NCI-H1930 (cell line): ENCODE data around the gene RALY.

ENCODE experiments used
- DNase-seq, 2 experiments: peaks; one replicate each; lab custom pipeline; 2025; lab: John Stamatoyannopoulos, UW

The RALY gene

DNA sequence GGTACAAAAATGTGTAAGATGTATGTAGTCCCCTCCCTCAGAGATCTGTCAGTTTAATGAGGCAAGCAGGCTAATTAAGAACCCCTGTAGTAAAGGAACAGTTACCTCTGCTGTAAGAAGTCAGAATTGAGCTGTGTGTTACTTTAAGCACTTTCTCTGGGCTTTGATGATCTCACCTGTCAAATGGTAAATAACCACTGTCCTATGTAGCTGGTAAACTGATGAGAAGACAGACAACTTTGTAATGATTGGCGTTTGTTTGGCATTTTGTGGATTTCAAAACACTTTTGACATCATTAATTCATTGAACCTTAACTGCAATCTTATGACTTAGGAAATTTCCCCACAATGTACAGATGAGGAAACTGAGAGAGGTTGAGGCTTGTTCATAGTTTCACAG, 55.7 kb downstream of the RALY start:
- no peak for DNase-seq

DNA sequence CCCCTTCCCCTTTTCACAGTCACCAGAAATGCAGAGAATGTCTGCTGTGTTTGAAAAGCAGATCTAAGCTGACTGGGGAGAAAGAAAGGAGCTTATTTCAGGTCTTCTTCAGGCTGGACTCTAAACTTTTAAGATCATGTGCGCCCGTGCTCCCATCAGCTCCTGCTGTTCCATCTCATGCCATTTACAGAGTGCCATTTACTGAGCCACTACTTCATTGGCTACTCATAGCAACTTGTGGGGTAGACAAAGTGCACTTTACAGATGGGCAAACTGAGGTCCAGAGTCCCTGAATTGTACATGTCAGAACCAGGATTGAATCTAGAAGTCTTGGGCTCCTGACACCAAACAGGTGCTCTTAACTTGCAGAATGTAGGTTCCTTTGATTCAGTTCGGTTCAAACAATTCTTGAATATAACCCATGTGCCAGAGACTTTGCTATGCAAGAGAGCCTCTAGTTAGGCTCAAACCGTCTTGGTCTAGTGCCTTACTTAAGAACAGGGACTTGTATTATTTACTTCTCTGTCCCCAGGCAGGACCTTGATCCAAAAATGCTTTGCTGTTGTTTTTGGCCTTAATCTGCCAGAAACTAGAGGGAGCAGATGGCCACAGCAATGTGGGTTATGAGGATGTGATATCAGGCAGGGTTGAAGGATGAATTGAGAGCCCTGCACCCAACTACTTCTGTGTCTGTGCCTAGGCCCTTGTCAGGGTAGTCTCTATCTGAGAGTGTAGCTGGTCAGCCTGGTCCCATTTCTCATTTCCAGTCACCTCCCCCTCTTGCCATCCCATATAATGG, 56.4 kb downstream of the RALY start:
- no peak for DNase-seq

DNA sequence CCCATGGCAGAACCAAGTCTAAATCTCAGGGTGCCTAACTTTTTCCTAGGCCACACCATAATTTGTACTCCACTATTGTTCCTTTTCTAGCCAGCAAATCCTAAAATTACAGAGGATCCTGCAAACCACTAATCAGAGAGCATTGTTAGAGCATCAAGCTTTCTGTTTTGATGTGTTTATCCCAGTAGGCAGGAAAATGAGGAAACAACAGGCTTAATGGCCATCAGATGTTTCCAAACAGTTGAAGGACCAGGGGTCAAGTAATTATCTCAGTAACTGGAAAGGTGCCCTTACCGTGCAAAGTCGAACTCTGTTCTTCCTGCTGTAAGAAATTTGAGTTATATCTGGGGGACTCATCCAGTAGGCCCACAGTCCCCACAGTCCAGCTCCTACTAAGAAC, 58.7 kb downstream of the RALY start:
- no peak for DNase-seq

DNA sequence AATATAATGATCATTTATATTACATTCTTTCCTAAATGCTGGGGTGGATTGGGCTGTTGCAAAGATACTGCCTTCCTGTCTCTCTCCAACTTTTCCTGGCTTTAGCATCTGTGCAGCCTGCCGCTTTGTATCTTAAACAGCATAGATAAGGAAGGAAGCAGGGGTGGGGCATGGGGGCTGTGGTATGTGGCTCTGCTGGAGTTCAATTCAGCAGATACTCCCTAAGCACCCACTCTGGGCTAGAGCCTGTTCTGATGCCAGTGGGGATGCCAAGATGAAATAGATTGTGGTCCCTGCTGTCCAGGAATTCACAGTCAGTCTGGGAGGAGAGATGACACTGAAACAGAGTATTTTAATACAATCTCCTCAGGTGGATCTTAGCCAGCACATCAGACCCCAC, 61.6 kb downstream of the RALY start:
- DNase-seq: no peak

DNA sequence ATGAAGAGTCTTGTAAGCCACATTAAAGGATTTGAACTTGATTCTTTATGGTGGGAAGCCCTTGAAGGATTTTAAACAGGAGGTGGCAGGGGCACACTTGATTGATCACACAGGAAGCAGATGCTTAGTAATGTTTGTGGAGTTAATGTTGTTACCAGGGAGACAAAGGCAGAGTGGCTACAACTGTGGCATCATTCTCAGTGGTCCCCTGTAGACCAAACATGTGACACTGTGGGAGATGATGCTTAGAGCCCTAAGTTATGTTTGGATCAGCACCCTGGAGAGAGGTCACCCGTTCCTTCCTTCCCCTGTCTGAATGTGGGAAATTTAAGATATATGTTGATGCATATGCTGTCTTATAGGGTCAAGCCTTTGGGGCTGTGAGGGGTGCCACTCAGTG, 65.1 kb downstream of the RALY start:
- no peak for DNase-seq

DNA sequence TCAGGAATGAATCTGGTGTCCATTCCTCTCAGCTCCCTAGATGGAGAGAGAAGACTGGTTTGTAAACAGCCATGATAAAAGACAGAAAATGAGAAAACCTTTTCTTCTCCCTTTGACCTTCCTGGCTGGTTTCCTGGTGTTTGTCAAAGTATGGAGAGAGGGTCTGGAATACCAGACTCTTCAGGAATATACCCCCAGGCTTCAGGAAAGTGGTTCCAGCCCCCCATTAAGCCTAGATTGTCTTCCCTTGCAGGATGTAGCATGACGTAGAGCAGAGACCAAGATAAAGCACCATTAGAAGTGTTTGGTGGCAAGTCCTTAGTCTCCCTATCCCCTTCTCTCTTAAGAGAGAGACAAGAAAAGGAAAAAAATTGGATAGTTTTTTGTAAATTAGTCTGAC, 67.3 kb downstream of the RALY start:
- DNase-seq: no peak

DNA sequence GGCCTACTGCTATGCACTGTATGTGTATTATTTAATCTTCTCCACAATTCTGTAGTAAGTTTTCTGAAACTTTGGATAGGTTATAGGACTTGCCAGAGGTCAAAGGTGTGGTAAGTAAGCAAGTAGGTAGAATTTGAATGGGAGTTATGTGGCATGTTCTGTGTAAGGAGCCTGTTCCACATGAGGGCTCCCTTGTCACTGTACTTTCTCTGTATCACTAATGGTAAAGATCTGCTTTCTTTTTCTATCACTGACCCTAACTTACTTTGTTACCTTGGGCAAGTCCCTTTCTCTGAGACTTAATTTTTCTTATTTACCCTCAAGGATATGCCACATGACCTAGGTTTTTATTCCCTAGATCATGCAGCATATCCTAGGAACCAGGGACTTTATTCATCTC, 68.0 kb downstream of the RALY start:
- DNase-seq: no peak

DNA sequence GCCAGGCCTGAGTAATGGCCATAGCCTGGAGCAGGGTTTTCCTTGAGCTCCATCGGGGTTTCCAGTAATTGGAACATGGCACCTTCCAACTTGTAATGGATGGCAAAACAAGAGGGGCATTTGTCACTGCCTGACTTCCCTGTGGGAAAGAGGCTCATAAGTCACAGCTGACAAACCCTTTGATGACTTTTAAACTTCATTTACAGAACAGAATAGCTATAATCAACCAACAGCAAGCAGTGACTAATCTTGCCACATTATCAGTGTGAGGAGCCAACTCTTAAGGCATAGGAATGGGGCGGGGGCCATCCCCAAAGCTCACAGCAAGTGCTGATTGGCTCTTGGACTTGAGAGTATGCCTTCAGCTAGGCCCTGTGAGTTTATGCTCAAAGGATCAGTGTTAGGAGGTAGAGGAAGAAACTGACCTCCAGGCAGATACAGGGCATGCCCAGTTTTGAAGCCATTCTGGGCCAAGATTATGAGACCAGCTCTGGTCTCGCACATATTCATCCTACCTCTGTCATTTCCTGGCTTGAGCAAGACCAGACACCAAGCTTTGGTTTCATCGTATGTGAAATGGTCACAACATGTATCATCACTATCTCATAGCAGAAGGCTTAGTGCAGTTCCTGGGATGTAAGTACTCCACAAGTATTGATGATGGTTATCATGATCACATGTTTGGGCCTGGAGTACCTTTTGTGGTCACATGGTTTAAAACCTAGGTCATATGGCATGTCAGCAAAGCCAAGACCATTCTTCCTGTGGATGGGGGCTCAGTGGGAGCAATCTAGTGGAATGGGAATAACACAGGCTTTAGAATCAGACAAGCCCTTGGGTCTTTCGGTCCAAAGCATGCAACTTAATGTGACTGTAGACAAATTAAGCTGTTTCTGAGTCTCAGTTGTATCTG, 69.1 kb downstream of the RALY start:
- DNase-seq: no peak

DNA sequence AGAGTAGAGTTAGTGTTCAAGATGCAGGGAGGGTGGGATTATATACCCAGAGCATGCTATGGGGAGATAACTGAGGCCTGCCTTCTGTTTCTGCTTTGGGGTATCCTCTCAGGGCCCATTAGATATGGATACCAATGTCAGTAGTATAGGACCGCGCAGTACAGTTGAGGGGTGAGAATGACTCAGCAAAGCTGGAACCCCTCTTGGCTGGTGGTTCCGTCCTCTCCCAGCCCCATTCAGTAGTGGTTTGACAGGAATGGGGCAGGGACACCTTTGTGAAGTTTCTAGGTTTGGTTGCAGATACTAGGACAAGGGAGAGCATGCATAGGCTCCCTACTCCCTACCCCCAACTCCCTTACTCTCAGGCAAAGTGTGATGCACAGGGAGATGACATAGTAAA, 70.6 kb downstream of the RALY start:
- DNase-seq: no peak

DNA sequence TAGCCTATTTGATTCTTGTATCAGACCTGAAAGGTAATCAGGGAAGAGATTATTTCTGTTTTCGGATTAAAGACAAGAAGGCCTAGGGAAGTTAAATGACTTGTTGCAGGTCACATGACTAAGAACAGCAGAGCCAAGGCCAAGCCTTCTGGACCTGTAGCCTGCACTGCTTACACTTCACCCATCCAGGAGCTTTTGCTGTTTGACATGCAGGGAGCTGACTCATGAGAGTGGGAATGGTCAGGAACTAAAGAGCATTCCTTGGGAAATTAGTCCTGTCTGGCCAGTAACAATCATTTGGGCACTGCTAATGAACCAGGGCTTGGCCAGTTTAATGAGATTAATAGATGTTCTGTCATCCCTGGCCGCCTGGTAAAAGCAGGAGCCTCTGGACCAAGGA, 71.5 kb downstream of the RALY start:
- no peak for DNase-seq

DNA sequence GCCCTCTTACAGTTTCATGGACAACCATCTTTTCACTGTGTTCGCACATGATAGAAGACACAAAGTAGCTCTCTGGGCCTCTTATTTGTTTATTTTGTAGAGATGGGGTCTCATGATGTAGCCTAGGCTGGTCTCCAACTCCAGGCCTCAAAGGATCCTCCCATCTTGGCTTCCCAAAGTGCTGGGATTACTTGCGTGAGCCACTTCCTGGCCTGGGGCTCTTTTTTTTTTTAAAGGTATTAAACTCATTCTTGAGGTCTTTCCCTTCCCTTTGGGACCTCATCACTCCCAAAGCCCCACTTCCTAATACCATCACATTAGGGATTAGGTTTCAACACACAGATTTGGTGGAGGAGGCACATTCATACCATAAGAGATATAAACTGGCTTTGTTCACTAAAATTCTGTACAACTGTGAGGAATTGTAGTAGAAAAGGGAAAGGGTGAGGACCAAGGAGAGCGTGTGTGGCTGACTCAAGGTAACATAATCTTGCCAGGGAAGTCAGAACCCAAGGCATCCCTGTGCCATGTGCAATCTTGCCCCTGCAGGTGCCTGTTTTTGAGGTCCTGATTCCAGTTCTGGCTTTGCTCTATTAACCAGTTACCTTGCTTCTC, 72.9 kb downstream of the RALY start:
- no peak for DNase-seq

DNA sequence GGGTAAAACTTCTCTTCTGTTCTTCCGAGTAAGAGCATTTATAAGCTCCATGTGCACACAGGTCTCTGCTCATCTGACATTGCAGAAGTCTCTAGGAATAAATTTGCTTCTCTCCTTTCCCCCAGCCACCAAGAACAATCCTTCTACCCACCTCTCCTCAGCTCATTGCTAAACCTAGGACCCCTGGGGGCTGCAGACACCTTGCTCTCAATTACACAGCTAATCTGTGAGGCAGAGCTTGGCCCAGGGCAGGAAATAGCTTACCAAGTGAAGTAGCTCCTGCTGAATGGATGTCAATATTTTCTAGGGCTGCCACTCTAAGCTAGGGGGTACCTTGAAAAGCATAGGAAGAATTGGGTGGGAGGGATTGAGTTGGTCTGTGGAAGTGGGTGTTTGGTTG, 74.3 kb downstream of the RALY start:
- DNase-seq: no peak

DNA sequence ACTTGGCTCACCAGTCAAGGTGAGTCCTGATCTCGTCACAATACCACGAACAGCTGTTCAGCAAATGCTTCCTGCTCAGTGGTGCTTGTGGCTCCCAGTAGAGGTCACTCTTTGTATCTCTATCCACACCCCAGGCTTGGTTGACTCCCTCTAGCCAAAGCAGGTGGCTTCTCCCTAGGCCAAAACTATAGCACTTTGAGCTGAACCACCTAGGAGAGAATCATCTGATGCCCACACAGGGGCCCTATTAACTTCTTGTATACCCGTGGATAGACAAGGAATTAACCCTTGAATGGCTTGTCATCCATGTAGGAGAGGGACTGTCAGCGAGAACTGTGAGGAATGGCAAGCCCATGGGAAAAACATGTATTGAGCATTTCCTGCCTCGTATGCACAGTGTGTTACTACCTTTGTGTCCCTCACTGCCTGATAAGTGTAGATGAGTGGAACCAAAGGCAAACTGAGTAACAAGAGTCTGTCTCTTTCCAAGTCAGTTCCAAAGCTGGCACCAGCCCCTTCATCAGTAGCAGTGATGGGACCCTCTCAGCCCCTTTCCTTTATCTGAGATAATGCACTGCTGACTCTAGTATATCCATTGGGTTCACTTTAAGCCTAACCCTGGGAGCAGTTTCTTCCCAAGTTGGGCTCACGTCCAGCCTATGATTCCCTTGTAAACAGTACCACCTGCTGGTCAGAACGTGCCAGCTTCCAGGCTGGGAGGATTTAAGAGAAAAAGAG, 75.8 kb downstream of the RALY start:
- DNase-seq: peak; percentile 35 to 64

DNA sequence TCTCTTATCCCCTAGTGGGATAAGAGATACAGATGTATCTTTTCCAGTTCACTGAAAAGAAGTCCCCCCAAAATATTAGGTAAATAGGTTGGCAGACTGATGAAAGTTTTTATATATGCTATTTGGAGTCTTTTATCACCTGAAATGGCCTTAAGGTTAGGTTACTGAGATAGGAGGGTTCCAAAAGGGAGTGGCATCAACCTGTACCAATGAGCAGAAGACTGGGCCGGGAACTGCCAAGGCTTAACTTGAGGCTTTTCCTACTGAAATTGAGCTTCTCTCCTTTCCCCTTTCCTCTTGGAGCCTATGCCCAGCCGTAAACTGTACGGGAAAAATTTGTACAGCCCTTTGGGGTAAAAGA, 76.3 kb downstream of the RALY start:
- no peak for DNase-seq

DNA sequence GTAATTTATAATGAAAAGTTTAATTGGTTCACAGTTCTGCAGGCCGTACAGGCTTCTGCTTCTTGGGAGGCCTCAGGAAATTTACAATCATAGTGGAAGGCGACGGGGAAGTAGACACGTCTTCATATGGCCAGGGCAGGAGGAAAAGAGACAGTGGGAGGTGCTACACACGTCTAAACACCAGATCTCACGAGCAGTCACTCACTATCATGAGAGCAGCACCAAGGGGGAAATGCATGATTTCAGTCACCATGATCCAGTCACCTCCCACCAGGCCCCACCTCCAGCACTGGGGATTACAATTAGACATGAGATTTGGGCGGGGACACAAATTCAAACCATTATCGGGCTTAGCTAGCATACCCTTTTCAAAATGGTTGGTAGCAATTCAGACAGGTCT, 77.1 kb downstream of the RALY start:
- DNase-seq: no peak

DNA sequence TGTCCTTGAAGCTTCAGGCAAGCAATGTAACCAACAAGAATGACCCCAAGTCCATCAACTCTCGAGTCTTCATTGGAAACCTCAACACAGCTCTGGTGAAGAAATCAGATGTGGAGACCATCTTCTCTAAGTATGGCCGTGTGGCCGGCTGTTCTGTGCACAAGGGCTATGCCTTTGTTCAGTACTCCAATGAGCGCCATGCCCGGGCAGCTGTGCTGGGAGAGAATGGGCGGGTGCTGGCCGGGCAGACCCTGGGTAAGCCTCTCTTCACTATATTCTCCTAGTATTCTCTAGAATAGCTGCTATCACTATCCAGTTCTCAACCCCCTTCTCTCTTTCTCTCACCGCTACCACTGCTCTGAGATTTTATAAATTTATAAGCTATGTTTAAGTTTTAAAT, 78.4 kb downstream of the RALY start:
- DNase-seq: no peak

DNA sequence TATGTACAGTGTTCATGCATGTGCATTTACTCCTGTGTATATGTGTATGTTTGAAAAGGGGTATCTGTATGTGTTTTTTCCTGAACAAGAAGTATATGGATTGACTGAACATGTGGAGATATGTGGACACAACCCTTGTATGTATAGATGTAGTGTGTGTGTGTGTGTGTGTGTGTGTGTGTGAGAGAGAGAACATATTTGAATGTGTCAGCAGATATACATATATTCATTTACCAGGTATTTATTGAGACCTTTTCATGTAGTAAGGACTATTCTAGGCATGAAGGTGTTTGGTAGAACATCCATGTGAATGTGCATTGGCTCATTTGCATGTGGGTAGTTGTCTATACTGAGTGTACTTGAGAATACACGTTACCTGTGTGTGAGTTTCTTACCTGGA, 79.1 kb downstream of the RALY start:
- no peak for DNase-seq

DNA sequence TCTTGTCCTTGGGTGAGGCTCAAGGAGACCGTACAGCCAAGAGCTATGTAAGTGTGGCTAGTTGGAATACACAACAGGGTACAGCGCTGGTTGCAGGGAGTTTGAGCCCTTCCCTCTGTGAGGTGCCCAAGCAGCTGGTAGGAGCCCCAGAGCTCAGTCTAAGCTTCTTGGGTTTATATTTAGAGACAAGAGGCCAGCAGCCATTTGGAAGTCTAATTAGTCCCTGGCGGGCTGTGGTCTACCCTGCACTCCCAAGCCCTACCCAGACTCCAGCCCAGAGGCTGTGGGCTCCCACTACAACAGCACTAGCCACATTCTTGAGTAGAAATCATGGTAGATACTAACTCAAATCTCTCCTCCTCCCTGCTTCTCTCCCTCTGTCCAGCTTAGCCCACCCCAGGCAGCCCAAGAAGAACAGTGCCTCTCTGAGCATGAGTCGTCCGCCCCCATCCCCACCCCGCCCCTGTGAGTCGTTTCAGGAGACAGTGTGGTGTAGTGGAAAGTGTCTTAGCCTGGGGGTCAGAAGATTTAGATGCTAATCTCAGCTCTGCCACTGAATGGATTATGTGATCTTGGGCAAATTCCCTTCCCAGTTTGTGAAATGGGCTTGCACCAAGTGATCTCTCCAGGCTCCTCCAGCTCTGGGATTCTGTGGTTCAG, 80.5 kb downstream of the RALY start:
- DNase-seq: no peak

DNA sequence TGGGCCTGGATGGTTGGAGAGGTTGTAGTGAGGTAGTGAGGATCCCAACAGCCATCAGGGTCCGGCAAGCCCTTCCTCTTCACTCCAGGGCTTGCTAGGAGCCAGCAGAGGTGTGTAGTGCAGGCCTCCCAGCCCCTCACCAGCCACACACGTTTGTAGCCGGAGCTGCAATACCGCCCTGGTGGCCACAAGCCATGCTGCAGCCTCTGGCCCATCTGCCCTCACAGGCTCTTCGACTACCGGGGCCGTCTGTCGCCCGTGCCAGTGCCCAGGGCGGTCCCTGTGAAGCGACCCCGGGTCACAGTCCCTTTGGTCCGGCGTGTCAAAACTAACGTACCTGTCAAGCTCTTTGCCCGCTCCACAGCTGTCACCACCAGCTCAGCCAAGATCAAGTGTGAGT, 81.9 kb downstream of the RALY start:
- no peak for DNase-seq

DNA sequence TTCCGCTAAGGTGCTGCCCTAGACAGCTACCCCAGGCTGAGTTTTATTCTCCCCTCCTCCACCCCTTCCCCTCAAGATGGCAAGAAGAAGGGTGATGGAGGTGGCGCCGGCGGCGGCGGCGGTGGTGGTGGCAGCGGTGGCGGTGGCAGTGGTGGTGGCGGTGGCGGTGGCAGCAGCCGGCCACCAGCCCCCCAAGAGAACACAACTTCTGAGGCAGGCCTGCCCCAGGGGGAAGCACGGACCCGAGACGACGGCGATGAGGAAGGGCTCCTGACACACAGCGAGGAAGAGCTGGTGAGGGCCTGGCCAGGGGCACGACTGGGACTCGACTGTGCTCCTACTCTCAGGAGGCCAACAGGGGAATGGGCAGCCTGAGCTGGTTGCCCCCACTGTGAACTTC, 83.2 kb downstream of the RALY start:
- DNase-seq: no peak

DNA sequence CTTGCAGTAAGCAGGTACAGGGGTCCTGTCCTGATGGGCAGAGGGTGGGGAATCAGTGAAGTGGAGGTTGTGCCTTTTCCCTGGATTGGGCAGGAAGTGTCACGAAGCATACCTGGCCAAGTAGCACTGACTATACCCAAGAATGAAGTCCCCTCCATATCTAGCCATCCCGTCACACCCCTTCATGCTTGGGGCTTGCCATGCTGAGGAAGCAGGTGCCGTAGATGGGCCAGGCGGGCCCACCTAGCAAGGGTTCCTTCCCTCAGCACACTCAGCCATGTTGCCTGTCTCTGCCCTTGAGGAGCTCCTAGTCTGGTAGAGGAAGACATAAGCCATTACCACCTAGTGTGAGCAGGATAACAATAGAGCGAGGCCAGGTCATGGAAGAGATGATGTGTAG, 84.8 kb downstream of the RALY start:
- no peak for DNase-seq

DNA sequence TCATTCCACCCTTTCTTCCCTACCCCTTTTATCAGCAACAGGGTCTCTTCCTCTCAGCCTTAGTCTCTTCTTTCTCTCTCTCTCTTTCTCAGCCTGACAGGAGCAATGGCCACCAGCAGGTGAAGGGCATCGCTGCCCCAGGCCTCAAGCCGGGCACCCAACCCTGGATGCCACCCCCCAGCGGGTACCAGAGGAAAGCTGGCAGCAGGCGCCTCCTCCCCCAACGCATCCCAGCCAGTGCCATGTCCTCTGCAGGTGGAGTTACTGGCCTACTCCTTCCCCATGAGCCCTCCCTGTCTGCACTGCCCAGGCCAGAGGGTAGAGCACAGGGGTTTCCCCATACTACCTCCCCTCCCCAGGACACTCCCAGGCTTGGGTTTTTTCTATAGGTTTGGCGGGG, 86.1 kb downstream of the RALY start:
- DNase-seq: no peak
